Neuronal stem cell (in vitro differentiated cells): ENCODE results near the gene PNPLA8.

Experiments used
- DNase-seq: peaks from one replicate; pipeline ENCODE4 v3.0.0-alpha.2; 2013; ENCODE audit warnings: low spot score
- H2AFZ ChIP-seq: one replicate; pipeline ENCODE4 v1.6.1; 2013; ENCODE audit warnings: mild to moderate bottlenecking, low read length, inconsistent platforms
- H2AK5ac ChIP-seq: 2 replicates; pipeline ENCODE4 v1.6.1; 2013; ENCODE audit warnings: low read depth, mild to moderate bottlenecking, inconsistent platforms, low read length, moderate library complexity, mixed read lengths
- H2BK120ac ChIP-seq: 2 replicates; pipeline ENCODE4 v1.6.1; 2013; ENCODE audit warnings: low read depth, mild to moderate bottlenecking, inconsistent platforms, low read length, moderate library complexity, mixed read lengths
- H2BK12ac ChIP-seq: one replicate; pipeline ENCODE4 v1.6.1; 2013; ENCODE audit warnings: low read length, inconsistent platforms
- H2BK15ac ChIP-seq: 2 replicates; pipeline ENCODE4 v1.6.1; 2013; ENCODE audit warnings: mild to moderate bottlenecking, low read length, inconsistent platforms, mixed read lengths
- H2BK5ac ChIP-seq: one replicate; pipeline ENCODE4 v1.6.1; 2013; ENCODE audit warnings: inconsistent platforms, mild to moderate bottlenecking, low read length, moderate library complexity
- H3K14ac ChIP-seq: one replicate; pipeline ENCODE4 v1.6.1; 2013; ENCODE audit warnings: low read length, inconsistent platforms
- H3K18ac ChIP-seq: 2 replicates; pipeline ENCODE4 v1.6.1; 2013; ENCODE audit warnings: low read length, inconsistent platforms
- H3K23ac ChIP-seq: 2 replicates; pipeline ENCODE4 v1.6.1; 2013; ENCODE audit warnings: low read depth, mild to moderate bottlenecking, mixed read lengths, low read length, inconsistent platforms; ENCODE audit not compliant: poor library complexity
- H3K27ac ChIP-seq: replicated peaks from 3 replicates; pipeline ENCODE4 v1.5.1; 2013; ENCODE audit warnings: low read length, inconsistent platforms
- H3K27me3 ChIP-seq, 3 experiments: 2 replicates each; pipeline ENCODE4 v1.6.1; 2013; ENCODE audit warnings: low read length in 3 of 3, mild to moderate bottlenecking in 2 of 3, inconsistent platforms in 1 of 3, low read depth in 1 of 3, mixed read lengths in 1 of 3, moderate library complexity in 1 of 3; ENCODE audit not compliant: control insufficient read depth in 3 of 3, insufficient read depth in 3 of 3
- H3K36me3 ChIP-seq, 2 donors: replicated peaks in 1 of 2; 2 replicates each; pipeline ENCODE4 v1.6.1; 2013; ENCODE audit warnings: low read length in 2 of 2; ENCODE audit not compliant: control insufficient read depth in 2 of 2, insufficient read depth in 2 of 2
- H3K4ac ChIP-seq: 2 replicates; pipeline ENCODE4 v1.6.1; 2013; ENCODE audit warnings: inconsistent platforms, mild to moderate bottlenecking, low read length, moderate library complexity
- H3K4me1 ChIP-seq, 2 donors: 1 replicate in 1 of 2; 2 replicates in 1 of 2; pipeline ENCODE4 v1.6.1; 2013; ENCODE audit warnings: low read length in 2 of 2, low read depth in 1 of 2; ENCODE audit not compliant: control insufficient read depth in 2 of 2, insufficient read depth in 1 of 2
- H3K4me2 ChIP-seq: one replicate; pipeline ENCODE4 v1.6.1; 2013; ENCODE audit warnings: mild to moderate bottlenecking, low read length, inconsistent platforms; ENCODE audit not compliant: insufficient read depth, poor library complexity, severe bottlenecking
- H3K4me3 ChIP-seq, 2 donors: 2 replicates each; pipeline ENCODE4 v1.5.1; 2013; ENCODE audit warnings: low read length in 2 of 2, mild to moderate bottlenecking in 2 of 2, inconsistent platforms in 1 of 2, moderate library complexity in 1 of 2
- H3K79me1 ChIP-seq: one replicate; pipeline ENCODE4 v1.6.1; 2013; ENCODE audit warnings: low read depth, mild to moderate bottlenecking, inconsistent platforms, low read length, moderate library complexity
- H3K9ac ChIP-seq: one replicate; pipeline ENCODE4 v1.6.1; 2013; ENCODE audit warnings: mild to moderate bottlenecking, low read depth, low read length, inconsistent platforms; ENCODE audit not compliant: poor library complexity
- H3K9me3 ChIP-seq, 2 donors: replicated peaks in 1 of 2; 2 replicates each; pipeline versions ENCODE3 to v1.6.1; 2013; ENCODE audit warnings: low read length in 2 of 2, mild to moderate bottlenecking in 2 of 2, inconsistent platforms in 1 of 2, low read depth in 1 of 2, mixed read lengths in 1 of 2, moderate library complexity in 1 of 2; ENCODE audit not compliant: control insufficient read depth in 2 of 2, insufficient read depth in 1 of 2
- H4K8ac ChIP-seq: one replicate; pipeline ENCODE4 v1.6.1; 2013; ENCODE audit warnings: low read depth, mild to moderate bottlenecking, inconsistent platforms, low read length, moderate library complexity
- H4K91ac ChIP-seq: one replicate; pipeline ENCODE4 v1.6.1; 2013; ENCODE audit warnings: low read length, low read depth, mild to moderate bottlenecking, inconsistent platforms; ENCODE audit not compliant: poor library complexity
- WGBS, 2 donors: extraction: QIAGEN DNeasy Blood & Tissue Kit; methylation state at CpG; one replicate each; pipeline ENCODE4 v1.1.7; 2013; ENCODE audit warnings: missing lambda C conversion rate in 2 of 2, mixed read lengths in 1 of 2; ENCODE audit not compliant: insufficient read length in 2 of 2, insufficient replicate concordance in 1 of 2; ENCODE audit errors: extremely low coverage in 2 of 2; 5-methylcytosine and 5-hydroxymethylcytosine counted together

The PNPLA8 gene

GRCh38 chr7:108461840-108462239 lies 64.1 kb downstream of the PNPLA8 start:
- H2AFZ ChIP-seq = no peak overlapping the region

GRCh38 chr7:108460964-108461363 lies 65.0 kb downstream of the PNPLA8 start:
- Histone ChIP-seq H3K4me2 (no peak overlapping the region), H4K91ac (no peak overlapping the region), H3K79me1 (no peaks in the 10 kb centered on the region), H3K4ac (no peak overlapping the region), H3K4me1 (peaks cover 0 to 3% of the 10 kb centered on the region in 2 donors), H3K36me3 (no peaks in the 10 kb centered on the region), H3K27ac (no peak overlapping the region), H3K9me3 (no peaks in the 10 kb centered on the region), H4K8ac (no peak overlapping the region), H3K23ac (no peak overlapping the region), H2AK5ac (no peak overlapping the region), H2BK15ac (no peak overlapping the region), H2BK120ac (no peak overlapping the region), H3K9ac (no peak overlapping the region), H2BK5ac (no peak overlapping the region), H2BK12ac (no peak overlapping the region), H2AFZ (no peak overlapping the region), H3K27me3 (peaks cover 0 to 12% (median 4%) of the 10 kb centered on the region in 3 experiments), H3K18ac (no peak overlapping the region), H3K14ac (no peak overlapping the region), H3K4me3 (no peak overlapping the region)
- DNase-seq = no peak
- WGBS, 2 donors = no CpG with 5 or more reads among the region's 1 CpG

More at GRCh38 chr7:108461840-108462239, 64.1 kb downstream of the PNPLA8 start:
- DNase-seq = no peak
- H3K23ac ChIP-seq = no peak overlapping the region
- H3K79me1 ChIP-seq = no peaks in the 10 kb centered on the region
- WGBS, 2 donors = no CpG with 5 or more reads among the region's 3 CpGs
- H2BK120ac ChIP-seq = no peak overlapping the region
- H2BK15ac ChIP-seq = no peak overlapping the region
- no peak overlapping the region for H3K4me2 ChIP-seq
- H4K8ac ChIP-seq = no peak overlapping the region
- H3K27me3 ChIP-seq = peaks cover 0 to 11% (median 4%) of the 10 kb centered on the region in 3 experiments
- H3K4me1 ChIP-seq = peaks cover 0 to 3% of the 10 kb centered on the region in 2 donors
- H3K36me3 ChIP-seq = no peaks in the 10 kb centered on the region
- no peak overlapping the region for H2BK5ac ChIP-seq
- no peak overlapping the region for H3K9ac ChIP-seq
- no peak overlapping the region for H2BK12ac ChIP-seq
- no peak overlapping the region for H3K18ac ChIP-seq
- H3K4ac ChIP-seq = no peak overlapping the region
- no peak overlapping the region for H2AK5ac ChIP-seq
- H3K14ac ChIP-seq = no peak overlapping the region
- H3K27ac ChIP-seq = no peak overlapping the region
- no peaks in the 10 kb centered on the region for H3K9me3 ChIP-seq
- no peak overlapping the region for H3K4me3 ChIP-seq
- no peak overlapping the region for H4K91ac ChIP-seq

- peaks cover 0 to 3% of the 10 kb centered on the region in 2 donors for H3K4me1 ChIP-seq
- no peak overlapping the region for H2BK120ac ChIP-seq
- H3K4me2 ChIP-seq = no peak overlapping the region
- no peak overlapping the region for H2AK5ac ChIP-seq
- no peak overlapping the region for H4K8ac ChIP-seq
- H3K4me3 ChIP-seq = no peak overlapping the region
- H2AFZ ChIP-seq = no peak overlapping the region
- H3K36me3 ChIP-seq = no peaks in the 10 kb centered on the region
- no peak overlapping the region for H3K18ac ChIP-seq
- H3K23ac ChIP-seq = no peak overlapping the region
- no peaks in the 10 kb centered on the region for H3K9me3 ChIP-seq
- H3K9ac ChIP-seq = no peak overlapping the region
- no peak overlapping the region for H4K91ac ChIP-seq
- H3K14ac ChIP-seq = no peak overlapping the region
- H3K79me1 ChIP-seq = no peaks in the 10 kb centered on the region
- H2BK5ac ChIP-seq = no peak overlapping the region
- no peak overlapping the region for H2BK12ac ChIP-seq
- no peak overlapping the region for H3K4ac ChIP-seq
- no CpG with 5 or more reads among the region's 3 CpGs for WGBS, 2 donors
- H3K27me3 ChIP-seq = peaks cover 0 to 12% (median 4%) of the 10 kb centered on the region in 3 experiments
- DNase-seq = no peak
- H3K27ac ChIP-seq = no peak overlapping the region
- H2BK15ac ChIP-seq = no peak overlapping the region
Observed at GRCh38 chr7:108459922-108460551, 65.9 kb downstream of the PNPLA8 start.

GRCh38 chr7:108457871-108458270 lies 68.1 kb downstream of the PNPLA8 start:
- Histone ChIP-seq H4K8ac (no peak overlapping the region), H3K79me1 (no peaks in the 10 kb centered on the region), H2BK120ac (no peak overlapping the region), H3K4me3 (no peak overlapping the region), H3K4ac (no peak overlapping the region), H3K4me2 (no peak overlapping the region), H2AK5ac (no peak overlapping the region), H3K36me3 (no peaks in the 10 kb centered on the region), H3K27ac (no peak overlapping the region), H3K18ac (no peak overlapping the region), H3K4me1 (peaks cover 7 to 16% of the 10 kb centered on the region in 2 donors), H2AFZ (no peak overlapping the region), H3K9me3 (no peaks in the 10 kb centered on the region), H4K91ac (no peak overlapping the region), H3K23ac (no peak overlapping the region), H2BK15ac (no peak overlapping the region), H2BK12ac (no peak overlapping the region), H3K9ac (no peak overlapping the region), H3K14ac (no peak overlapping the region), H2BK5ac (no peak overlapping the region), H3K27me3 (peaks cover 0 to 12% (median 4%) of the 10 kb centered on the region in 3 experiments)
- DNase-seq = no peak
